VCaP (cell line): ENCODE results near the gene TMEM184B.
A peak's percentile ranks its signal among the peaks of the same experiment; 100 is the strongest.

Experiments used
- H3K27ac ChIP-seq: fragments of 450-650 bp; 2 replicates; pipeline ENCODE4 v1.5.1; 2017
- CTCF ChIP-seq: fragments of 450-650 bp; conservative IDR thresholded peaks from 2 replicates; pipeline ENCODE4 v1.5.1; 2017; ENCODE audit warnings: mild to moderate bottlenecking, moderate library complexity

Gene TMEM184B

GRCh38 chr22:38233427-38233826, 39.4 kb downstream of the TMEM184B start:
- H3K27ac ChIP-seq = no peak overlapping the region
- TF ChIP-seq CTCF = no peak

GRCh38 chr22:38232196-38232595, 40.6 kb downstream of the TMEM184B start:
- H3K27ac ChIP-seq = no peak overlapping the region
- no peak for TF ChIP-seq CTCF

- peak overlapping the region; percentile 3; the same call in 1 of the 2 replicates for H3K27ac ChIP-seq
- TF ChIP-seq CTCF = no peak
Observed at GRCh38 chr22:38230916-38231315, 41.9 kb downstream of the TMEM184B start.

- peak overlapping the region; percentile 3; the same call in 1 of the 2 replicates for H3K27ac ChIP-seq
- TF ChIP-seq CTCF = peak; percentile 36; the same call in 1 of the 2 replicates
Observed at GRCh38 chr22:38230108-38230825, 42.5 kb downstream of the TMEM184B start.

- 0 out of 2 replicates have a peak overlapping the region, but pooled peaks have one; percentile 3 for H3K27ac ChIP-seq
- TF ChIP-seq CTCF = no peak
Observed at GRCh38 chr22:38228873-38229740, 43.7 kb downstream of the TMEM184B start.

GRCh38 chr22:38228326-38228872, 44.4 kb downstream of the TMEM184B start:
- 0 out of 2 replicates have a peak overlapping the region, but pooled peaks have one; percentile 3 for H3K27ac ChIP-seq
- no peak for TF ChIP-seq CTCF
